ENCODE results near the gene PARD6A.

The PARD6A gene

GRCh38 chr16:67637625-67638024 lies 23.1 kb upstream of the PARD6A start:
- peaks cover 70% of the 10 kb centered on the region for H3K36me3 ChIP-seq
- no peak overlapping the region for H3K27ac ChIP-seq
- H3K27me3 ChIP-seq = no peaks in the 10 kb centered on the region
- no peak overlapping the region for H3K4me3 ChIP-seq (ENCODE audit: low read depth in 1 of 2, low read length in 1 of 2)
- no peak for TF ChIP-seq CTCF (IDR thresholded peaks at IDR 0.05)
- H3K4me1 ChIP-seq (ENCODE audit: control insufficient read depth in 1 of 2, insufficient read depth in 1 of 2, low read depth in 1 of 2, low read length in 1 of 2) = no peaks in the 10 kb centered on the region
- H3K9me3 ChIP-seq = no peaks in the 10 kb centered on the region

- peaks cover 10 to 14% of the 10 kb centered on the region in 2 experiments for H3K4me1 ChIP-seq (ENCODE audit: control insufficient read depth in 1 of 2, insufficient read depth in 1 of 2, low read depth in 1 of 2, low read length in 1 of 2)
- H3K4me3 ChIP-seq (ENCODE audit: low read depth in 1 of 2, low read length in 1 of 2) = no peak overlapping the region
- H3K9me3 ChIP-seq = no peaks in the 10 kb centered on the region
- TF ChIP-seq CTCF (IDR thresholded peaks at IDR 0.05) = no peak
- H3K36me3 ChIP-seq = peaks cover 30% of the 10 kb centered on the region
- H3K27ac ChIP-seq = no peak overlapping the region
- H3K27me3 ChIP-seq = peaks cover 24% of the 10 kb centered on the region
Observed at GRCh38 chr16:67641779-67642708, 18.7 kb upstream of the PARD6A start.

- Histone ChIP-seq H3K27me3 (peaks cover 24% of the 10 kb centered on the region), H3K27ac (no peak overlapping the region), H3K36me3 (peaks cover 10% of the 10 kb centered on the region), H3K9me3 (no peaks in the 10 kb centered on the region), H3K4me1 (ENCODE audit: control insufficient read depth in 1 of 2, insufficient read depth in 1 of 2, low read depth in 1 of 2, low read length in 1 of 2) (peaks cover 10 to 14% of the 10 kb centered on the region in 2 experiments), H3K4me3 (ENCODE audit: low read depth in 1 of 2, low read length in 1 of 2) (no peak overlapping the region)
- TF ChIP-seq CTCF (IDR thresholded peaks at IDR 0.05) = no peak
Observed at GRCh38 chr16:67644038-67644437, 16.7 kb upstream of the PARD6A start.

- Histone ChIP-seq H3K4me1 (ENCODE audit: control insufficient read depth in 1 of 2, insufficient read depth in 1 of 2, low read depth in 1 of 2, low read length in 1 of 2) (peaks cover 10 to 14% of the 10 kb centered on the region in 2 experiments), H3K27me3 (peaks cover 24% of the 10 kb centered on the region), H3K36me3 (no peaks in the 10 kb centered on the region), H3K9me3 (no peaks in the 10 kb centered on the region), H3K27ac (no peak overlapping the region), H3K4me3 (ENCODE audit: low read depth in 1 of 2, low read length in 1 of 2) (peak overlapping the region; percentile 52 to 68)
- no peak for TF ChIP-seq CTCF (IDR thresholded peaks at IDR 0.05)
Observed at GRCh38 chr16:67645397-67646121, 15.2 kb upstream of the PARD6A start.

GRCh38 chr16:67647111-67647651 lies 13.6 kb upstream of the PARD6A start:
- Histone ChIP-seq H3K27me3 (peaks cover 24% of the 10 kb centered on the region), H3K4me3 (ENCODE audit: low read depth in 1 of 2, low read length in 1 of 2) (no peak overlapping the region), H3K4me1 (ENCODE audit: control insufficient read depth in 1 of 2, insufficient read depth in 1 of 2, low read depth in 1 of 2, low read length in 1 of 2) (peaks cover 10 to 14% of the 10 kb centered on the region in 2 experiments), H3K27ac (no peak overlapping the region), H3K9me3 (no peaks in the 10 kb centered on the region), H3K36me3 (no peaks in the 10 kb centered on the region)
- TF ChIP-seq CTCF (IDR thresholded peaks at IDR 0.05) = no peak

All from neutrophil (primary cell).